ENCODE measurements around the gene CCL3.

- TF ChIP-seq CTCF (IDR thresholded peaks at IDR 0.05) (no peak), POLR2A (IDR thresholded peaks at IDR 0.05) (no peak)
These were observed 18.2 kb downstream of the CCL3 start for GRCh38 chr17:36071751-36072150.

All from thyroid gland (tissue), 4 donors.